Transverse colon (tissue), 4 donors: ENCODE measurements around the gene STIM1. TPM values are rescaled to one million over a fixed set of nuclear protein-coding genes. Genes with fewer than 3 reads are reported as not detected.

Source experiments
- DNase-seq: peaks from one replicate; pipeline ENCODE4 v3.0.0-alpha.2; 2019
- H3K27ac ChIP-seq, 4 donors: fragments of 200-600 bp; sonication (generic); 2 replicates each; pipeline ENCODE4 v1.5.1; 2016 to 2018; ENCODE audit warnings: inconsistent platforms in 4 of 4
- H3K27me3 ChIP-seq: fragments of 200-600 bp; sonication (generic); 2 replicates; pipeline ENCODE4 v1.5.1; 2017; ENCODE audit warnings: inconsistent platforms
- H3K36me3 ChIP-seq, 4 donors: fragments of 200-600 bp; sonication (generic); 2 replicates each; pipeline ENCODE4 v1.5.1; 2017 to 2019; ENCODE audit warnings: inconsistent platforms in 4 of 4
- H3K4me1 ChIP-seq, 4 donors: fragments of 200-600 bp; sonication (generic); 2 replicates each; pipeline ENCODE4 v1.5.1; 2017 to 2020; ENCODE audit warnings: inconsistent platforms in 4 of 4
- H3K4me3 ChIP-seq, 4 donors: fragments of 200-600 bp; sonication (generic); 1 replicate in 1 of 4; 2 replicates in 3 of 4; pipeline versions ENCODE4 v1.5.1 to v1.6.1; 2017 to 2019; ENCODE audit warnings: inconsistent platforms in 4 of 4
- H3K9me3 ChIP-seq, 2 donors: fragments of 200-600 bp; sonication (generic); 2 replicates each; pipeline ENCODE4 v1.5.1; 2017 to 2019; ENCODE audit warnings: inconsistent platforms in 2 of 2
- CTCF ChIP-seq, 5 experiments: fragments of 200-600 bp in 3 of 5; fragments of 450-650 bp in 2 of 5; sonication (generic) in 3 of 5; IDR thresholded peaks; 1 replicate in 2 of 5; 2 replicates in 3 of 5; pipeline ENCODE4 v1.5.1; 2016 to 2017; ENCODE audit warnings: antibody characterized with exemption in 5 of 5, inconsistent platforms in 3 of 5, mild to moderate bottlenecking in 2 of 5, moderate library complexity in 1 of 5
- EP300 ChIP-seq: sonication (generic); formaldehyde crosslinking; IDR thresholded peaks from one replicate; pipeline ENCODE4 v1.6.1; 2017; ENCODE audit warnings: antibody characterized with exemption, low read depth
- POLR2A ChIP-seq: fragments of 450-650 bp; IDR thresholded peaks from one replicate; pipeline ENCODE4 v1.6.1; 2016; ENCODE audit warnings: antibody characterized with exemption, mild to moderate bottlenecking, moderate library complexity
- POLR2AphosphoS5 ChIP-seq, 3 donors: sonication (generic); formaldehyde crosslinking; IDR thresholded peaks; one replicate each; pipeline ENCODE4 v1.6.1; 2016; ENCODE audit warnings: antibody characterized with exemption in 3 of 3
- WGBS, 2 donors: methylation state at CpG; one replicate each; pipeline ENCODE4 v1.1.5; 2018; ENCODE audit warnings: low coverage in 1 of 2; 5-methylcytosine and 5-hydroxymethylcytosine counted together
- in situ Hi-C, 4 donors: fragments of 200-750 bp; cut with MboI; loops; one replicate each; pipeline versions ENCODE4 v1.15.0 to v1.15.1; 2017; ENCODE audit warnings: low sequenced_read_pairs in 3 of 4, low pct_ligation_motif_present in 1 of 4, low pct_unique_long_range_greater_than_20kb in 1 of 4
- intact Hi-C: fragments of 100-400 bp; cut with DNase I; formaldehyde crosslinking; loops from one replicate; pipeline ENCODE4 v1.15.1; 2023; ENCODE audit warnings: low total_unique reads
- total RNA-seq, 4 donors: library from RNA; depleted of rRNA; stranded (reverse); fragments of >200 nt; gene quantifications; one replicate each; pipeline ENCODE4 v1.1.0, GENCODE V29; 2016

The STIM1 gene
- total RNA-seq, 4 donors from 2014 or later = 41.2 to 79.3 (median 48.0) TPM

GRCh38 chr11:4066910-4067309, 211.4 kb downstream of the STIM1 start:
- Histone ChIP-seq H3K4me3 (no peak overlapping the region), H3K9me3 (no peaks in the 10 kb centered on the region), H3K27me3 (no peaks in the 10 kb centered on the region), H3K4me1 (peaks cover 7 to 62% (median 25%) of the 10 kb centered on the region in 4 donors), H3K36me3 (no peaks in the 10 kb centered on the region), H3K27ac (no peak overlapping the region)
- in situ Hi-C loops (loop anchor here in 1 of 4 donors (5.0 kb wide), 1 partner anchor 220 kb away; no protein-coding TSS in a partner anchor), intact Hi-C loops (no loop called here)
- TF ChIP-seq POLR2A = no peak
- no peak for TF ChIP-seq POLR2AphosphoS5 (IDR thresholded peaks at IDR 0.05)
- no peak for TF ChIP-seq EP300
- no peak for TF ChIP-seq CTCF (IDR thresholded peaks at IDR 0.05)
- DNase-seq = no peak
- WGBS, 2 donors = 65 to 69% methylated on average over 5 of the region's 5 CpGs

- DNase-seq = no peak
- H3K4me1 ChIP-seq = peaks cover 7 to 52% (median 27%) of the 10 kb centered on the region in 4 donors
- intact Hi-C loops (no loop called here), in situ Hi-C loops (loop anchor here in 1 of 4 donors (5.0 kb wide), 1 partner anchor 222 kb away; no protein-coding TSS in a partner anchor)
- no peaks in the 10 kb centered on the region for H3K9me3 ChIP-seq
- no peak for TF ChIP-seq CTCF (IDR thresholded peaks at IDR 0.05)
- no peak for TF ChIP-seq EP300
- no peak for TF ChIP-seq POLR2A
- TF ChIP-seq POLR2AphosphoS5 (IDR thresholded peaks at IDR 0.05) = no peak
- H3K36me3 ChIP-seq = no peaks in the 10 kb centered on the region
- WGBS, 2 donors = 33 to 36% methylated on average over 1 of the region's 1 CpG
- H3K27me3 ChIP-seq = no peaks in the 10 kb centered on the region
- H3K27ac ChIP-seq = no peak overlapping the region
- no peak overlapping the region for H3K4me3 ChIP-seq
These were observed 213.5 kb downstream of the STIM1 start for GRCh38 chr11:4068962-4069361.

GRCh38 chr11:4071325-4071724, 215.9 kb downstream of the STIM1 start:
- Histone ChIP-seq H3K4me1 (peaks cover 0 to 28% (median 11%) of the 10 kb centered on the region in 4 donors), H3K27ac (no peak overlapping the region), H3K9me3 (no peaks in the 10 kb centered on the region), H3K36me3 (peaks cover 0 to 4% (median 0%) of the 10 kb centered on the region in 4 donors), H3K27me3 (no peaks in the 10 kb centered on the region), H3K4me3 (no peak overlapping the region)
- intact Hi-C loops = no loop called here
- TF ChIP-seq POLR2AphosphoS5 (IDR thresholded peaks at IDR 0.05) (no peak), POLR2A (no peak), EP300 (no peak), CTCF (IDR thresholded peaks at IDR 0.05) (no peak)
- DNase-seq = no peak
- in situ Hi-C loops = loop anchor here in 3 of 4 donors (5.0 to 10.0 kb wide), 3 partner anchors 217 to 224 kb away; partner anchors contain the start of gene STIM1 (in 1 of the 3)

- no peak for TF ChIP-seq POLR2AphosphoS5 (IDR thresholded peaks at IDR 0.05)
- TF ChIP-seq EP300 = no peak
- TF ChIP-seq POLR2A = no peak
- no peak for TF ChIP-seq CTCF (IDR thresholded peaks at IDR 0.05)
- H3K9me3 ChIP-seq = no peaks in the 10 kb centered on the region
- H3K36me3 ChIP-seq = peaks cover 0 to 4% (median 0%) of the 10 kb centered on the region in 4 donors
- H3K4me3 ChIP-seq = no peak overlapping the region
- H3K27ac ChIP-seq = peak overlapping the region in 2 of 4 donors; percentile 10 to 17
- DNase-seq = no peak
- peaks cover 0 to 26% (median 11%) of the 10 kb centered on the region in 4 donors for H3K4me1 ChIP-seq
- in situ Hi-C loops (loop anchor here in 3 of 4 donors (5.0 to 10.0 kb wide), 3 partner anchors 217 to 225 kb away; partner anchors contain the start of gene STIM1 (in 1 of the 3)), intact Hi-C loops (loop anchor here (2.0 kb wide), 1 partner anchor 223 kb away; no protein-coding TSS in a partner anchor)
- no peaks in the 10 kb centered on the region for H3K27me3 ChIP-seq
These were observed 216.4 kb downstream of the STIM1 start for GRCh38 chr11:4071914-4072313.
